HepG2 (cell line): ENCODE data around the gene TGFBR1. TPM values are rescaled to one million over a fixed set of nuclear protein-coding genes. Genes with fewer than 3 reads are reported as not detected.

Experiments
- ATAC-seq: fragments of 200-7000 bp; cut with Tn5 transposase; 3 replicates; pipeline ENCODE4 v1.9.1; 2020; ENCODE audit warnings: mild to moderate bottlenecking, moderate library complexity
- BruUV-seq: library from RNA; stranded (reverse); fragments of 400-500 nt; replicated peaks from 2 replicates; lab custom pipeline; 2021; lab: Mats Ljungman, UMichigan
- CTCF ChIA-PET: fragments of 300-600 bp; formaldehyde crosslinking; extraction: SDS; loops from one replicate; lab custom pipeline; 2021; ENCODE audit warnings: low total read pairs, inconsistent platforms, low intra/inter-chr PET ratio; lab: Yijun Ruan, JAX
- POLR2A ChIA-PET: fragments of 350-600 bp; sonication (Branson Sonifier 250); formaldehyde crosslinking; loops from one replicate; lab custom pipeline; 2020; ENCODE audit warnings: antibody characterized with exemption, inconsistent platforms; lab: Yijun Ruan, JAX
- DNase-seq: peaks from one replicate; pipeline ENCODE4 v3.0.0-alpha.2; 2015; ENCODE audit warnings: low spot score
- FAIRE-seq: peaks from 3 replicates; lab custom pipeline; 2011; peaks lifted over from hg19 to GRCh38; lab: Jason Lieb, UNC
- H2AFZ ChIP-seq: one replicate; pipeline ENCODE4 v1.6.1; 2011; ENCODE audit warnings: low read length, inconsistent platforms
- H3K27ac ChIP-seq: fragments of 300-600 bp; 3 replicates; pipeline ENCODE4 v1.8.0; 2011; ENCODE audit warnings: mixed run types, mild to moderate bottlenecking, mixed read lengths, low read length, inconsistent platforms; ENCODE audit not compliant: insufficient read depth; ENCODE audit errors: extremely low read length
- H3K27me3 ChIP-seq, 2 experiments: fragments of 200-600 bp in 1 of 2; 2 replicates in 1 of 2; 3 replicates in 1 of 2; pipeline versions ENCODE4 v1.6.0 to v1.8.0; 2011; ENCODE audit warnings: low read length in 2 of 2, mild to moderate bottlenecking in 2 of 2, moderate library complexity in 2 of 2, inconsistent platforms in 1 of 2; ENCODE audit not compliant: insufficient read depth in 2 of 2, control insufficient read depth in 1 of 2
- H3K36me3 ChIP-seq, 2 experiments: fragments of 200-600 bp in 1 of 2; replicated peaks in 1 of 2; 2 replicates in 1 of 2; 3 replicates in 1 of 2; pipeline versions ENCODE4 v1.5.1 to v1.8.0; 2011; ENCODE audit warnings: low read length in 2 of 2, inconsistent platforms in 1 of 2; ENCODE audit not compliant: insufficient read depth in 2 of 2, control insufficient read depth in 1 of 2
- H3K4me1 ChIP-seq: 2 replicates; pipeline ENCODE4 v1.5.1; 2012; ENCODE audit warnings: low read length, inconsistent platforms; ENCODE audit not compliant: insufficient read depth
- H3K4me2 ChIP-seq: 2 replicates; pipeline ENCODE4 v1.6.0; 2011; ENCODE audit warnings: low read depth, low read length, inconsistent platforms
- H3K4me3 ChIP-seq, 3 experiments: fragments of 200-600 bp in 1 of 3; sonication (generic), shearing (Covaris generic) in 1 of 3; replicated peaks in 1 of 3; 2 replicates each; pipeline ENCODE4 v1.5.1; 2011 to 2016; ENCODE audit warnings: low read length in 3 of 3, inconsistent platforms in 2 of 3, low read depth in 2 of 3, mild to moderate bottlenecking in 2 of 3, control low read depth in 1 of 3, mixed read lengths in 1 of 3; ENCODE audit not compliant: insufficient read depth in 1 of 3
- H3K79me2 ChIP-seq: one replicate; pipeline ENCODE4 v1.6.1; 2011; ENCODE audit warnings: low read length, inconsistent platforms; ENCODE audit not compliant: insufficient read depth
- H3K9ac ChIP-seq: 2 replicates; pipeline ENCODE4 v1.6.0; 2011; ENCODE audit warnings: mild to moderate bottlenecking, low read depth, low read length, inconsistent platforms; ENCODE audit not compliant: insufficient read depth
- H3K9me3 ChIP-seq: 2 replicates; pipeline ENCODE4 v1.5.1; 2012; ENCODE audit warnings: mild to moderate bottlenecking, low read length
- H4K20me1 ChIP-seq: 2 replicates; pipeline ENCODE4 v1.6.0; 2011; ENCODE audit warnings: inconsistent platforms, mild to moderate bottlenecking, low read length, moderate library complexity; ENCODE audit not compliant: insufficient read depth
- ELK4 ChIP-seq: sonication (generic); formaldehyde crosslinking; IDR thresholded peaks from 2 replicates; pipeline ENCODE4 v1.9.0; 2021; ENCODE audit warnings: missing genetic modification reagents, borderline replicate concordance
- GZF1 ChIP-seq: sonication (generic); formaldehyde crosslinking; IDR thresholded peaks from 2 replicates; pipeline ENCODE4 v1.5.1; 2020; ENCODE audit warnings: mild to moderate bottlenecking, missing genetic modification reagents
- IKZF1 ChIP-seq: fragments of 450-650 bp; IDR thresholded peaks from 2 replicates; pipeline ENCODE4 v1.7.1; 2016
- MXI1 ChIP-seq: IDR thresholded peaks from 3 replicates; pipeline ENCODE4 v1.6.1; 2012; ENCODE audit warnings: low read depth, low read length, inconsistent platforms, borderline replicate concordance
- NR2C2 ChIP-seq: sonication (generic); formaldehyde crosslinking; IDR thresholded peaks from 2 replicates; pipeline ENCODE4 v1.4.0; 2020; ENCODE audit warnings: missing genetic modification reagents, mild to moderate bottlenecking, moderate library complexity, borderline replicate concordance
- PLRG1 ChIP-seq: fragments of 450-650 bp; conservative IDR thresholded peaks from 2 replicates; pipeline ENCODE4 v1.6.1; 2016
- SMARCE1 ChIP-seq: fragments of 450-650 bp; IDR thresholded peaks from 2 replicates; pipeline ENCODE4 v1.6.1; 2017; ENCODE audit warnings: borderline replicate concordance
- ZBTB10 ChIP-seq: sonication (generic); formaldehyde crosslinking; IDR thresholded peaks from 2 replicates; pipeline ENCODE4 v1.4.0; 2020; ENCODE audit warnings: missing genetic modification reagents, borderline replicate concordance
- ZNF160 ChIP-seq: sonication (generic); formaldehyde crosslinking; IDR thresholded peaks from 2 replicates; pipeline ENCODE4 v1.8.0; 2022; ENCODE audit warnings: mild to moderate bottlenecking, inconsistent platforms, missing genetic modification reagents
- ZNF567 ChIP-seq: sonication (generic); formaldehyde crosslinking; IDR thresholded peaks from 2 replicates; pipeline ENCODE4 v1.8.1; 2023; ENCODE audit warnings: mild to moderate bottlenecking, missing genetic modification reagents, borderline replicate concordance
- ZNF678 ChIP-seq: sonication (generic); formaldehyde crosslinking; IDR thresholded peaks from 2 replicates; pipeline ENCODE4 v1.4.0; 2020; ENCODE audit warnings: mild to moderate bottlenecking, missing genetic modification reagents
- ZZZ3 ChIP-seq: sonication (generic); formaldehyde crosslinking; IDR thresholded peaks from 2 replicates; pipeline ENCODE4 v1.4.0; 2020; ENCODE audit warnings: missing genetic modification reagents, mild to moderate bottlenecking, borderline replicate concordance
- WGBS: methylation state at CpG from one replicate; pipeline ENCODE4 v1.1.6; 2017; ENCODE audit warnings: low lambda C conversion rate; 5-methylcytosine and 5-hydroxymethylcytosine counted together
- in situ Hi-C: cut with HindIII; loops from 2 replicates; pipeline ENCODE4 v1.10.0; 2017; ENCODE audit warnings: low pct_unique_long_range_greater_than_20kb; ENCODE audit not compliant: extremely low pct_ligation_motif_present
- intact Hi-C: fragments of 100-400 bp; cut with micrococcal nuclease; formaldehyde crosslinking; loops from one replicate; pipeline ENCODE4 v1.10.0; 2022; ENCODE audit not compliant: unreplicated experiment
- polyA plus RNA-seq, 8 experiments: library from polyadenylated mRNA; depleted of rRNA in 3 of 8; stranded (reverse) in 7 of 8; unstranded in 1 of 8; fragments of >200 nt; fragmentation: Illumina TruSeq in 4 of 8; extraction: Trizol in 4 of 8; gene quantifications; 2 replicates each; pipeline versions ENCODE4 v1.2.1 to v1.2.3, GENCODE V29; 2011 to 2016; ENCODE audit warnings: low read depth in 4 of 8, missing spikeins in 1 of 8, mixed read lengths in 1 of 8; ENCODE audit not compliant: insufficient read depth in 1 of 8
- total RNA-seq, 5 experiments: library from RNA; depleted of rRNA; stranded (reverse); fragments of >200 nt; fragmentation: Illumina TruSeq; extraction: Trizol; gene quantifications; 2 replicates each; pipeline ENCODE4 v1.2.3, GENCODE V29; 2016; ENCODE audit warnings: low read depth in 1 of 5
- TF ChIP-seq, protein P1 (sequence below): sonication (generic); formaldehyde crosslinking; IDR thresholded peaks from 2 replicates; pipeline ENCODE4 v1.5.1; 2020; ENCODE audit warnings: missing genetic modification reagents, mild to moderate bottlenecking, borderline replicate concordance
- TF ChIP-seq, protein P2 (sequence below): conservative IDR thresholded peaks from 2 replicates; pipeline ENCODE4 v1.6.1; 2018; ENCODE audit warnings: missing genetic modification reagents

TGFBR1 gene
- total and polyA plus RNA-seq, 2 of the 13 experiments (the other 11 are each of a cell fraction or from before 2014, with no cell fraction given) = 16.8 to 23.9 TPM

GRCh38 chr9:99106044-99106375 is 1.1 kb downstream of the TGFBR1 start:
- ATAC-seq (no peak), FAIRE-seq (no peak), DNase-seq (no peak)
- 23% methylated on average over 9 of the region's 9 CpGs for WGBS
- intact Hi-C loops = no loop called here
- BruUV-seq = no TSS peak
- ChIA-PET POLR2A (no interaction called here), CTCF (no interaction called here)
- H3K27ac ChIP-seq = peak overlapping the region; percentile 46
- peaks cover 20% of the 10 kb centered on the region for H3K79me2 ChIP-seq
- peaks cover 41% of the 10 kb centered on the region for H3K4me1 ChIP-seq
- TF ChIP-seq MXI1 = 0 out of 3 replicates have a peak, but pooled peaks have one; percentile 2
- no peak for TF ChIP-seq SMARCE1
- TF ChIP-seq GZF1 (CRISPR knock-in tag) = no peak
- peak overlapping the region; percentile 71; the same call in 1 of the 2 replicates for H3K9ac ChIP-seq
- H3K9me3 ChIP-seq = no peaks in the 10 kb centered on the region
- in situ Hi-C loops = no loop called here
- H2AFZ ChIP-seq = no peak overlapping the region
- peak overlapping the region; percentile 64 to 86 (median 78) for H3K4me3 ChIP-seq
- no peaks in the 10 kb centered on the region for H3K36me3 ChIP-seq
- no peaks in the 10 kb centered on the region; a peak in 1 of 5 replicates for H3K27me3 ChIP-seq
- no peaks in the 10 kb centered on the region for H4K20me1 ChIP-seq
- H3K4me2 ChIP-seq = peak overlapping the region; percentile 70

DNA sequence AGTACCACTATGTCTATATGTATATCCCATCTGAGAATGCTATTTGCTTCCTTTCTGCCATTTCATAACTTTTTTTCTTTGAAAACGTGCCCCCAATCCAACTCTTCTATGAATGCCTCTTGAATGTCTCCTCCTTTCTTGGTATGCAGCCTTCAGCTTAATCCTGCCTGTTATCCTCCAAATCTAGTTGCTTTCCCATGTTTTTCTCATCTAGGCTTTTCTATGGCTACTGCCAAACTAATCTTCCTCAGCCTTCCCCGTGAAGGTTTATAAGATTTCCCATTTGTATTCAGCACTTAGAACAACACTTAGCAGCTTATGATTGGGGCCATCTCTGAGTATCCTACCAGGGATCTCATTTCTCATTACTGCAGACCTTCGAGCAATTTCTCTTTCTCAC is 2.5 kb downstream of the TGFBR1 start:
- Histone ChIP-seq H3K4me1 (peaks cover 42% of the 10 kb centered on the region), H3K4me3 (no peak overlapping the region), H3K9ac (no peak overlapping the region), H2AFZ (no peak overlapping the region), H3K79me2 (peaks cover 20% of the 10 kb centered on the region), H3K36me3 (no peaks in the 10 kb centered on the region), H3K4me2 (no peak overlapping the region), H3K9me3 (no peaks in the 10 kb centered on the region), H4K20me1 (no peaks in the 10 kb centered on the region), H3K27me3 (no peaks in the 10 kb centered on the region; a peak in 1 of 5 replicates), H3K27ac (no peak overlapping the region)
- ATAC-seq (no peak), DNase-seq (no peak), FAIRE-seq (no peak)
- in situ Hi-C loops (no loop called here), intact Hi-C loops (no loop called here)
- no TSS peak for BruUV-seq
- ChIA-PET CTCF (no interaction called here), POLR2A (no interaction called here)
- WGBS = 58% methylated on average over 3 of the region's 3 CpGs
- TF ChIP-seq ELK4 (CRISPR knock-in tag) (no peak), ZNF160 (no peak), NR2C2 (CRISPR knock-in tag) (no peak), PLRG1 (no peak), ZBTB10 (no peak), ZNF678 (CRISPR knock-in tag) (no peak), ZZZ3 (no peak), ZNF567 (CRISPR knock-in tag) (no peak), IKZF1 (no peak)
- TF ChIP-seq, protein P1, sequence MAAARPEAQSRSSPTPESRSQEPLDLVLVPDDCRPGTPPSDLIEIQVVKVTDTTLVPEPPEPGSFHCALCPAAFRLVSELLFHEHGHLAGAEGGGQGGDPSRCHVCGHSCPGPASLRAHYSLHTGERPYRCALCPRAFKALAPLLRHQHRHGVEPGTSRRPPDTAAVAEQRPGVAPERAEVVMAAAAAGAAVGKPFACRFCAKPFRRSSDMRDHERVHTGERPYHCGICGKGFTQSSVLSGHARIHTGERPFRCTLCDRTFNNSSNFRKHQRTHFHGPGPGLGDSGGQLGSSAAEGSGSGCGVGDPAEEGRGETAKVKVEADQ (CRISPR knock-in tag) = no peak
- TF ChIP-seq, protein P2, sequence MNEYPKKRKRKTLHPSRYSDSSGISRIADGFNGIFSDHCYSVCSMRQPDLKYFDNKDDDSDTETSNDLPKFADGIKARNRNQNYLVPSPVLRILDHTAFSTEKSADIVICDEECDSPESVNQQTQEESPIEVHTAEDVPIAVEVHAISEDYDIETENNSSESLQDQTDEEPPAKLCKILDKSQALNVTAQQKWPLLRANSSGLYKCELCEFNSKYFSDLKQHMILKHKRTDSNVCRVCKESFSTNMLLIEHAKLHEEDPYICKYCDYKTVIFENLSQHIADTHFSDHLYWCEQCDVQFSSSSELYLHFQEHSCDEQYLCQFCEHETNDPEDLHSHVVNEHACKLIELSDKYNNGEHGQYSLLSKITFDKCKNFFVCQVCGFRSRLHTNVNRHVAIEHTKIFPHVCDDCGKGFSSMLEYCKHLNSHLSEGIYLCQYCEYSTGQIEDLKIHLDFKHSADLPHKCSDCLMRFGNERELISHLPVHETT (CRISPR knock-in tag) = no peak
